ENCODE data around the gene VAMP7.

VAMP7 gene

DNA sequence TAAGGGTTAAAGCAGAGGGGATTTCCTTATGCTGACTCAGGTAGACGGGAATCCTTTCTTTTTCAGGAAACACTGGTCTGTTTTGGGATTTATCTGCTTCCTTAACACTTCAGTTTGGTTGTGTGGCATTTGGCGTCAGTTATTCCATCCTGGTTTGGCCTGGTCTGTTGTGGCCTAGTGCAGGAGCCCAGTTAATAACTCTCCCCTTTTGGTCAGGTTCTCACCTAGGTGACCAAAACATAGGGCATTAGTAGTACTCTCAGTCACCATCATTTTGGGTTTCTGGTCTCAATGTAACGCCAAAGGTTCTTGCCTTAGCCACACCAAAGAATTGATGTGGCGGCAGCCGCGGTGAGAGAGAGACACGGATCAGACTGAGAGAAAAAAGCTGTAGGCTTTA is 76.7 kb downstream of the VAMP7 start:
- Histone ChIP-seq H3K9ac (ENCODE audit: low read length) (no peak overlapping the region), H2BK12ac (ENCODE audit: low read length in 2 of 2) (no peak overlapping the region), H2BK15ac (ENCODE audit: low read depth, poor library complexity, severe bottlenecking) (no peak overlapping the region), H3K18ac (ENCODE audit: low read depth in 1 of 2, low read length in 2 of 2) (no peak overlapping the region), H3K79me1 (replicated peaks; ENCODE audit: low read length, poor library complexity, severe bottlenecking) (no peaks in the 10 kb centered on the region), H4K91ac (ENCODE audit: low read length) (no peak overlapping the region), H2BK5ac (ENCODE audit: low read depth, low read length, poor library complexity, severe bottlenecking) (no peak overlapping the region), H3K4ac (ENCODE audit: low read depth in 1 of 2, low read length in 2 of 2) (no peak overlapping the region), H2BK120ac (ENCODE audit: low read depth, low read length) (peak overlapping the region; percentile 19), H3K14ac (ENCODE audit: low read length in 2 of 2) (no peak overlapping the region), H4K8ac (ENCODE audit: low read length) (no peak overlapping the region), H3K4me3 (ENCODE audit: insufficient read depth in 1 of 2, low read depth in 1 of 2, low read length in 2 of 2) (no peak overlapping the region), H3K27ac (ENCODE audit: low read length, poor library complexity, severe bottlenecking) (no peak overlapping the region), H3K9me3 (ENCODE audit: control insufficient read depth, low read length) (peaks cover 2% of the 10 kb centered on the region), H2AK5ac (ENCODE audit: low read length, severe bottlenecking) (no peak overlapping the region), H3K36me3 (ENCODE audit: control insufficient read depth in 1 of 2, insufficient read depth in 2 of 2, low read depth in 1 of 2, low read length in 2 of 2) (no peaks in the 10 kb centered on the region), H3K4me2 (ENCODE audit: low read length, poor library complexity, severe bottlenecking) (no peak overlapping the region), H2AFZ (ENCODE audit: low read depth, low read length) (no peak overlapping the region), H3K4me1 (ENCODE audit: control insufficient read depth, insufficient read depth, low read depth, low read length) (no peaks in the 10 kb centered on the region), H3K23ac (ENCODE audit: low read length in 2 of 2) (no peak overlapping the region), H3K27me3 (ENCODE audit: control insufficient read depth in 1 of 2, insufficient read depth in 1 of 2, low read length in 2 of 2) (no peaks in the 10 kb centered on the region)
- 31% methylated on average over 6 of the region's 7 CpGs for WGBS
- no peak for DNase-seq

DNA sequence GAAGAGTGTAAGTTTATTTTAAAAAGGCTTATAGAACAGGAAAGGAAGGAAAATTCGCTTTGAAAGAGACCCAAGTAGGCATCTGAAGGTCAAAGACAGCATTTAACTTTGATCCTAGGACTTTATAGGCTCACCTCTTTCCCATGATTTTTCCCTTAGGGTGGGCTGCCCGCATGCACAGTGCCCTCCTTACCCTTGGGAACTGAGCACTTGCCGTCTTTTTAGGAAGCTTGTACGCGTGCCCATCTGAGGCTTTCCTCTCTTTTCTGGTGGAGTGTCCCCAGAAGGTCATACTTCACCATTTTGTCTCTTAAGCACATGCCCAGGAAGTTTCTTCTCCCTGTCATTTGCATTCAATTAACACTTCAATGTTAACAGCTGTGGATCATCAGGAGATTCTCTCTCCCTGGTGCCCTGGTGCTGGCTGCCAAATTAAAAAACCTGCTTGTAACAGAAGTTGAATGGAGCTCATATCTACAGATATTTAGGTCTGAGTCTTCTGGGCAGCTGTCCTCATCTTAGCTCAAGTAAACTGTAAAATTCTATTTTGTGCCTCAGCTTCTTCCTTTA is 78.0 kb downstream of the VAMP7 start:
- Histone ChIP-seq H2AFZ (ENCODE audit: low read depth, low read length) (no peak overlapping the region), H2BK15ac (ENCODE audit: low read depth, poor library complexity, severe bottlenecking) (no peak overlapping the region), H2BK12ac (ENCODE audit: low read length in 2 of 2) (no peak overlapping the region), H3K79me1 (replicated peaks; ENCODE audit: low read length, poor library complexity, severe bottlenecking) (no peaks in the 10 kb centered on the region), H3K4me2 (ENCODE audit: low read length, poor library complexity, severe bottlenecking) (no peak overlapping the region), H3K27ac (ENCODE audit: low read length, poor library complexity, severe bottlenecking) (no peak overlapping the region), H3K14ac (ENCODE audit: low read length in 2 of 2) (peak overlapping the region in 1 of 2 experiments; percentile 57), H4K8ac (ENCODE audit: low read length) (no peak overlapping the region), H4K91ac (ENCODE audit: low read length) (no peak overlapping the region), H3K18ac (ENCODE audit: low read depth in 1 of 2, low read length in 2 of 2) (no peak overlapping the region), H2BK120ac (ENCODE audit: low read depth, low read length) (no peak overlapping the region), H3K4me3 (ENCODE audit: insufficient read depth in 1 of 2, low read depth in 1 of 2, low read length in 2 of 2) (no peak overlapping the region), H3K4ac (ENCODE audit: low read depth in 1 of 2, low read length in 2 of 2) (no peak overlapping the region), H3K9ac (ENCODE audit: low read length) (no peak overlapping the region), H3K27me3 (ENCODE audit: control insufficient read depth in 1 of 2, insufficient read depth in 1 of 2, low read length in 2 of 2) (no peaks in the 10 kb centered on the region), H3K23ac (ENCODE audit: low read length in 2 of 2) (no peak overlapping the region), H2AK5ac (ENCODE audit: low read length, severe bottlenecking) (no peak overlapping the region), H3K36me3 (ENCODE audit: control insufficient read depth in 1 of 2, insufficient read depth in 2 of 2, low read depth in 1 of 2, low read length in 2 of 2) (no peaks in the 10 kb centered on the region), H3K9me3 (ENCODE audit: control insufficient read depth, low read length) (peaks cover 8% of the 10 kb centered on the region), H3K4me1 (ENCODE audit: control insufficient read depth, insufficient read depth, low read depth, low read length) (no peaks in the 10 kb centered on the region), H2BK5ac (ENCODE audit: low read depth, low read length, poor library complexity, severe bottlenecking) (no peak overlapping the region)
- DNase-seq = no peak
- WGBS = 50% methylated on average over 5 of the region's 5 CpGs

DNA sequence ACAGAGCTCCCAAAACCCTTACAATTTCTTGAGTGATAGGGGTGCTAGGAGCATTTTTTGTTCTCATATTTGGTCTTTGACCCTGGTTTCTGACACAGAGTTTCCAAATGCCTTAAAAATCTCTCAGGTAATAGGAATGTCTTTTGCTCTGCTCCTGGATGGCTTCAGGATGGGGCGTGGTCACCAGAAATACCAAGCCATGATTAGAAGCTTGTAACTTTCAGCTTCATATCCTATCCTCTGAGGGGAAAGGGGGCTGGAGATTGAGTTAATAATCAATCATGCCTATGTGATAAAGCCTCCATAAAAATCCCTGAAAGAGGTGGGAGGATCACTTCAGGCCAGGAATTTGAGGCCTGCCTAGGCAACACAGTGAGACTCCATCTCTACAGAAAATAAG is 81.8 kb downstream of the VAMP7 start:
- Histone ChIP-seq H2BK12ac (ENCODE audit: low read length in 2 of 2) (no peak overlapping the region), H3K18ac (ENCODE audit: low read depth in 1 of 2, low read length in 2 of 2) (no peak overlapping the region), H3K9me3 (ENCODE audit: control insufficient read depth, low read length) (peaks cover 13% of the 10 kb centered on the region), H3K36me3 (ENCODE audit: control insufficient read depth in 1 of 2, insufficient read depth in 2 of 2, low read depth in 1 of 2, low read length in 2 of 2) (no peaks in the 10 kb centered on the region), H3K4me1 (ENCODE audit: control insufficient read depth, insufficient read depth, low read depth, low read length) (no peaks in the 10 kb centered on the region), H3K27me3 (ENCODE audit: control insufficient read depth in 1 of 2, insufficient read depth in 1 of 2, low read length in 2 of 2) (no peaks in the 10 kb centered on the region), H2BK5ac (ENCODE audit: low read depth, low read length, poor library complexity, severe bottlenecking) (no peak overlapping the region), H3K23ac (ENCODE audit: low read length in 2 of 2) (no peak overlapping the region), H2BK15ac (ENCODE audit: low read depth, poor library complexity, severe bottlenecking) (no peak overlapping the region), H3K14ac (ENCODE audit: low read length in 2 of 2) (no peak overlapping the region), H3K4me3 (ENCODE audit: insufficient read depth in 1 of 2, low read depth in 1 of 2, low read length in 2 of 2) (no peak overlapping the region), H2AK5ac (ENCODE audit: low read length, severe bottlenecking) (no peak overlapping the region), H2AFZ (ENCODE audit: low read depth, low read length) (no peak overlapping the region), H3K4me2 (ENCODE audit: low read length, poor library complexity, severe bottlenecking) (no peak overlapping the region), H4K91ac (ENCODE audit: low read length) (no peak overlapping the region), H2BK120ac (ENCODE audit: low read depth, low read length) (no peak overlapping the region), H3K79me1 (replicated peaks; ENCODE audit: low read length, poor library complexity, severe bottlenecking) (no peaks in the 10 kb centered on the region), H3K27ac (ENCODE audit: low read length, poor library complexity, severe bottlenecking) (no peak overlapping the region), H4K8ac (ENCODE audit: low read length) (no peak overlapping the region), H3K4ac (ENCODE audit: low read depth in 1 of 2, low read length in 2 of 2) (no peak overlapping the region), H3K9ac (ENCODE audit: low read length) (no peak overlapping the region)
- no CpG with 5 or more reads among the region's 1 CpG for WGBS
- DNase-seq = no peak

DNA sequence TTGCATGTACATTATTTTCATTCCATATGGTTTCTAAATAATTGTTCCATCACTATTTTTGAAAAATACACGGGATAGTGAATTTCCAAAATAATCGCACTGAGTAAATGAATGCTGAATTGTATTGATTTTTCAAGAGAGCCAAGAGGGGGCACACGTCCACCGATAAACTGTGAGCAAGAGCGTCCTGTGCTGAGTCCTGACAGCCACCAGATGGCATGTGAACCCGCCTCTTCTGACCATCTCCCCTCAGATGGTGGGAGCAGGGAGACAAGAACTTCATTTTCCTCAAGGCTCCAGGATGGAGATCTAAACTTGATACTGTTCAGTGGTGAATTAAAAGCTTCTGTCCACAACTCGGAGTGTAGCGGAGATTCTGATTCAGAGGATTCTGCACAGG is 85.7 kb downstream of the VAMP7 start:
- H3K18ac ChIP-seq (ENCODE audit: low read depth in 1 of 2, low read length in 2 of 2) = no peak overlapping the region
- no peak overlapping the region for H3K9ac ChIP-seq (ENCODE audit: low read length)
- WGBS = 61% methylated on average over 8 of the region's 8 CpGs
- H2AFZ ChIP-seq (ENCODE audit: low read depth, low read length) = no peak overlapping the region
- H3K4me1 ChIP-seq (ENCODE audit: control insufficient read depth, insufficient read depth, low read depth, low read length) = no peaks in the 10 kb centered on the region
- H3K23ac ChIP-seq (ENCODE audit: low read length in 2 of 2) = no peak overlapping the region
- no peak overlapping the region for H2BK12ac ChIP-seq (ENCODE audit: low read length in 2 of 2)
- no peak overlapping the region for H2AK5ac ChIP-seq (ENCODE audit: low read length, severe bottlenecking)
- no peak overlapping the region for H3K4me3 ChIP-seq (ENCODE audit: insufficient read depth in 1 of 2, low read depth in 1 of 2, low read length in 2 of 2)
- H2BK120ac ChIP-seq (ENCODE audit: low read depth, low read length) = no peak overlapping the region
- H3K14ac ChIP-seq (ENCODE audit: low read length in 2 of 2) = no peak overlapping the region
- no peak overlapping the region for H4K8ac ChIP-seq (ENCODE audit: low read length)
- H3K27me3 ChIP-seq (ENCODE audit: control insufficient read depth in 1 of 2, insufficient read depth in 1 of 2, low read length in 2 of 2) = no peaks in the 10 kb centered on the region
- DNase-seq = peak; percentile 8
- no peaks in the 10 kb centered on the region for H3K36me3 ChIP-seq (ENCODE audit: control insufficient read depth in 1 of 2, insufficient read depth in 2 of 2, low read depth in 1 of 2, low read length in 2 of 2)
- no peaks in the 10 kb centered on the region for H3K79me1 ChIP-seq (replicated peaks; ENCODE audit: low read length, poor library complexity, severe bottlenecking)
- no peak overlapping the region for H3K4ac ChIP-seq (ENCODE audit: low read depth in 1 of 2, low read length in 2 of 2)
- H4K91ac ChIP-seq (ENCODE audit: low read length) = no peak overlapping the region
- H3K9me3 ChIP-seq (ENCODE audit: control insufficient read depth, low read length) = peaks cover 19% of the 10 kb centered on the region
- no peak overlapping the region for H3K4me2 ChIP-seq (ENCODE audit: low read length, poor library complexity, severe bottlenecking)
- H2BK15ac ChIP-seq (ENCODE audit: low read depth, poor library complexity, severe bottlenecking) = no peak overlapping the region
- no peak overlapping the region for H3K27ac ChIP-seq (ENCODE audit: low read length, poor library complexity, severe bottlenecking)
- H2BK5ac ChIP-seq (ENCODE audit: low read depth, low read length, poor library complexity, severe bottlenecking) = no peak overlapping the region
